Activated naive CD4-positive, alpha-beta T cell (primary cell): ENCODE measurements around the gene LLGL2.

Experiments
- DNase-seq, 4 experiments: peaks; one replicate each; lab custom pipeline; 2025; lab: John Stamatoyannopoulos, UW

LLGL2 gene

GRCh38 chr17:75614006-75614405 is 88.5 kb downstream of the LLGL2 start:
- no peak for DNase-seq

GRCh38 chr17:75614556-75615270 is 89.2 kb downstream of the LLGL2 start:
- DNase-seq, result no peak

GRCh38 chr17:75615301-75615700 is 89.8 kb downstream of the LLGL2 start:
- no peak for DNase-seq

GRCh38 chr17:75616521-75617122 is 91.1 kb downstream of the LLGL2 start:
- DNase-seq, result no peak

- no peak for DNase-seq
Observed at GRCh38 chr17:75617218-75617617, 91.7 kb downstream of the LLGL2 start.

GRCh38 chr17:75617675-75618074 is 92.2 kb downstream of the LLGL2 start:
- no peak for DNase-seq

GRCh38 chr17:75619506-75620431 is 94.3 kb downstream of the LLGL2 start:
- no peak for DNase-seq

- DNase-seq, result no peak
Observed at GRCh38 chr17:75621489-75621888, 96.0 kb downstream of the LLGL2 start.

GRCh38 chr17:75622076-75622475 is 96.6 kb downstream of the LLGL2 start:
- DNase-seq, result no peak

- no peak for DNase-seq
Observed at GRCh38 chr17:75622771-75623273, 97.3 kb downstream of the LLGL2 start.

- no peak for DNase-seq
Observed at GRCh38 chr17:75623386-75623785, 97.9 kb downstream of the LLGL2 start.

GRCh38 chr17:75624021-75624420 is 98.5 kb downstream of the LLGL2 start:
- DNase-seq, result no peak
